Measurements from ENCODE around the gene KLHL17.

GRCh38 chr1:980137-980571 is 19.8 kb downstream of the KLHL17 start:
- TF ChIP-seq CTCF (conservative IDR thresholded peaks at IDR 0.05; ENCODE audit: low read depth, low read length) (no peak), EZH2 (IDR thresholded peaks at IDR 0.05; ENCODE audit: low read length, unreplicated experiment) (no peak), EZH2phosphoT487 (IDR thresholded peaks at IDR 0.05; ENCODE audit: borderline replicate concordance, low read length) (no peak)

Measured in PC-3 (cell line).